Measurements from ENCODE around the gene ANGEL1.

DNA sequence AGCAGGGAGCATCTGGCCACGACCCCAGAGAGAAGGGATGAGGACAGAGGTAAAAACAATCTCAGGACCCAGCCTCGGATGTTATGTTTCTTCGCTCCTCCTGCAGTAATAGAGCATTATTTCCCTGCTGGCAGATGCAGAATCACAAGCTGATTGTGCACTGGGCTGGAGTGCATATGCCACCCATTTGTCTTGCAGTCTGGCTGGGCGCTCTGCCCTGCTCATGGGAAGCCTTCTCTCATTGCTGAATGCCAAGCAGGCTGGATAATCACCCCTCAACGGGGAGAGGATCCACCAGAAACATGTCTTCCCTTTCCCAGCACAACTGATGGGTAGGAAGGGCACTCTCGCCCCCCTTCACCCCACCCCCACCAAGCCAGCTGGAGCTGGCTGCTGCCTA, 59.9 kb downstream of the ANGEL1 start:
- TF ChIP-seq, protein P1, sequence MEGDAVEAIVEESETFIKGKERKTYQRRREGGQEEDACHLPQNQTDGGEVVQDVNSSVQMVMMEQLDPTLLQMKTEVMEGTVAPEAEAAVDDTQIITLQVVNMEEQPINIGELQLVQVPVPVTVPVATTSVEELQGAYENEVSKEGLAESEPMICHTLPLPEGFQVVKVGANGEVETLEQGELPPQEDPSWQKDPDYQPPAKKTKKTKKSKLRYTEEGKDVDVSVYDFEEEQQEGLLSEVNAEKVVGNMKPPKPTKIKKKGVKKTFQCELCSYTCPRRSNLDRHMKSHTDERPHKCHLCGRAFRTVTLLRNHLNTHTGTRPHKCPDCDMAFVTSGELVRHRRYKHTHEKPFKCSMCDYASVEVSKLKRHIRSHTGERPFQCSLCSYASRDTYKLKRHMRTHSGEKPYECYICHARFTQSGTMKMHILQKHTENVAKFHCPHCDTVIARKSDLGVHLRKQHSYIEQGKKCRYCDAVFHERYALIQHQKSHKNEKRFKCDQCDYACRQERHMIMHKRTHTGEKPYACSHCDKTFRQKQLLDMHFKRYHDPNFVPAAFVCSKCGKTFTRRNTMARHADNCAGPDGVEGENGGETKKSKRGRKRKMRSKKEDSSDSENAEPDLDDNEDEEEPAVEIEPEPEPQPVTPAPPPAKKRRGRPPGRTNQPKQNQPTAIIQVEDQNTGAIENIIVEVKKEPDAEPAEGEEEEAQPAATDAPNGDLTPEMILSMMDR (IDR thresholded peaks at IDR 0.05; ENCODE audit: poor library complexity), result no peak
- TF ChIP-seq EZH2phosphoT487 (IDR thresholded peaks at IDR 0.05; ENCODE audit: low read depth, severe bottlenecking, unreplicated experiment) (no peak), EZH2 (IDR thresholded peaks at IDR 0.05; ENCODE audit: borderline replicate concordance) (no peak)
